ENCODE results near the gene RBL2. TPM values are rescaled to one million over a fixed set of nuclear protein-coding genes. Genes with fewer than 3 reads are reported as not detected.
"Not testable (repeated sequence)": the region's sequence is repeated elsewhere in the genome, so short reads cannot be mapped to it uniquely, and the experiment has no call there.

Gene RBL2
- polyA plus RNA-seq, 1 experiment: 44.6 TPM

GRCh38 chr16:53530741-53531140 lies 96.5 kb downstream of the RBL2 start:
- no peak for TF ChIP-seq CTCF (IDR thresholded peaks at IDR 0.05; ENCODE audit: low read depth, low read length)
- CTCF ChIA-PET: interaction anchor here (0.8 to 1.1 kb wide), 2 partner anchors 14 to 21 kb away, joined by 3 read pairs; no protein-coding TSS in a partner anchor

DNA sequence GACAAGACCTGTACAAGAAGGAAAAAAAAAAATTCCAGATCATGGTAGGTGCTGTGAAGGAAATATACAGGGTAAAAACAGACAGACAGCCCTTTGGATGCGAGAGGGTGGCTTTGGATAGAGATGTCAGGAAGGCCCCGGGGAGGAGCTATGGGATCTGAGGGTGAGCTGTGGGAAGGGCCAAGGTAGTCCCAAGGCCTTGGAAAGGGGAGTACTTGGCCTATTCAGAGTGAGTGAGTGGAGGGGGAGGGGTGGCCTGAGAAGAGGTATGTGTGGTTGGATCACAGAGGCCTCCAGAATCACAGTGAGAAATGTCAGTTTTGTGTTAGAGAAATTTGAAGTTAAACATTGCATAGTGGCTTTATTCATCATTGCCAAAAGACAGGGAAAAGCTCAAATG lies 99.9 kb downstream of the RBL2 start:
- H3K4me3 ChIP-seq (ENCODE audit: low read depth, low read length): no peak overlapping the region
- H3K9me3 ChIP-seq (ENCODE audit: control insufficient read depth, insufficient read depth, low read length): peaks cover 2% of the 10 kb centered on the region; the same call in 1 of the 2 replicates
- no peaks in the 10 kb centered on the region for H3K27me3 ChIP-seq (ENCODE audit: control insufficient read depth, insufficient read depth, low read length)
- ChIA-PET POLR2A (no interaction called here), CTCF (interaction anchor here (3.6 kb wide), 1 partner anchor 16 kb away, joined by 12 read pairs; no protein-coding TSS in a partner anchor)
- no peak overlapping the region for H3K27ac ChIP-seq (ENCODE audit: low read depth, low read length)
- no peak for DNase-seq (ENCODE audit: low read depth, low spot score)
- no peak for TF ChIP-seq CTCF (IDR thresholded peaks at IDR 0.05; ENCODE audit: low read depth, low read length)

More at GRCh38 chr16:53530741-53531140, 96.5 kb downstream of the RBL2 start:
- POLR2A ChIA-PET: no interaction called here
- DNase-seq (ENCODE audit: low read depth, low spot score): no peak
- no peak overlapping the region for H3K4me3 ChIP-seq (ENCODE audit: low read depth, low read length)
- no peak overlapping the region for H3K27ac ChIP-seq (ENCODE audit: low read depth, low read length)
- no peaks in the 10 kb centered on the region; the same call in 1 of the 2 replicates for H3K9me3 ChIP-seq (ENCODE audit: control insufficient read depth, insufficient read depth, low read length)
- H3K27me3 ChIP-seq (ENCODE audit: control insufficient read depth, insufficient read depth, low read length): no peaks in the 10 kb centered on the region

GRCh38 chr16:53537626-53538025 lies 103.4 kb downstream of the RBL2 start:
- Histone ChIP-seq H3K27me3 (ENCODE audit: control insufficient read depth, insufficient read depth, low read length) (no peaks in the 10 kb centered on the region), H3K27ac (ENCODE audit: low read depth, low read length) (no peak overlapping the region), H3K4me3 (ENCODE audit: low read depth, low read length) (no peak overlapping the region), H3K9me3 (ENCODE audit: control insufficient read depth, insufficient read depth, low read length) (peaks cover 2% of the 10 kb centered on the region; the same call in 1 of the 2 replicates)
- POLR2A ChIA-PET: no interaction called here
- CTCF ChIA-PET: interaction anchor here (1.2 kb wide), 1 partner anchor 12 kb away, joined by 4 read pairs; no protein-coding TSS in a partner anchor
- no peak for DNase-seq (ENCODE audit: low read depth, low spot score)
- no peak for TF ChIP-seq CTCF (IDR thresholded peaks at IDR 0.05; ENCODE audit: low read depth, low read length)

DNA sequence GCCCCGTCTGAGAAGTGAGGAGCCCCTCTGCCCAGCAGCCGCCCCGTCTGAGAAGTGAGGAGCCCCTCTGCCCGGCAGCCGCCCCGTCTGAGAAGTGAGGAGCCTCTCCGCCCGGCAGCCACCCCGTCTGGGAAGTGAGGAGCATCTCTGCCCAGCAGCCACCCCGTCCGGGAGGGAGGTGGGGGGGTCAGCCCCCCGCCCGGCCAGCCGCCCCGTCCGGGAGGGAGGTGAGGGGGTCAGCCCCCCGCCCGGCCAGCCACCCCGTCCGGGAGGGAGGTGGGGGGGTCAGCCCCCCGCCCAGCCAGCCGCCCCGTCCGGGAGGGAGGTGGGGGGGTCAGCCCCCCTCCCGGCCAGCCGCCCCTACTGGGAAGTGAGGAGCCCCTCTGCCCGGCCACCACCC lies 105.1 kb downstream of the RBL2 start:
- H3K27me3 ChIP-seq (ENCODE audit: control insufficient read depth, insufficient read depth, low read length); DNase-seq (ENCODE audit: low read depth, low spot score); H3K27ac ChIP-seq (ENCODE audit: low read depth, low read length); H3K9me3 ChIP-seq (ENCODE audit: control insufficient read depth, insufficient read depth, low read length); H3K4me3 ChIP-seq (ENCODE audit: low read depth, low read length); POLR2A ChIA-PET; CTCF ChIA-PET: not testable (repeated sequence)

DNA sequence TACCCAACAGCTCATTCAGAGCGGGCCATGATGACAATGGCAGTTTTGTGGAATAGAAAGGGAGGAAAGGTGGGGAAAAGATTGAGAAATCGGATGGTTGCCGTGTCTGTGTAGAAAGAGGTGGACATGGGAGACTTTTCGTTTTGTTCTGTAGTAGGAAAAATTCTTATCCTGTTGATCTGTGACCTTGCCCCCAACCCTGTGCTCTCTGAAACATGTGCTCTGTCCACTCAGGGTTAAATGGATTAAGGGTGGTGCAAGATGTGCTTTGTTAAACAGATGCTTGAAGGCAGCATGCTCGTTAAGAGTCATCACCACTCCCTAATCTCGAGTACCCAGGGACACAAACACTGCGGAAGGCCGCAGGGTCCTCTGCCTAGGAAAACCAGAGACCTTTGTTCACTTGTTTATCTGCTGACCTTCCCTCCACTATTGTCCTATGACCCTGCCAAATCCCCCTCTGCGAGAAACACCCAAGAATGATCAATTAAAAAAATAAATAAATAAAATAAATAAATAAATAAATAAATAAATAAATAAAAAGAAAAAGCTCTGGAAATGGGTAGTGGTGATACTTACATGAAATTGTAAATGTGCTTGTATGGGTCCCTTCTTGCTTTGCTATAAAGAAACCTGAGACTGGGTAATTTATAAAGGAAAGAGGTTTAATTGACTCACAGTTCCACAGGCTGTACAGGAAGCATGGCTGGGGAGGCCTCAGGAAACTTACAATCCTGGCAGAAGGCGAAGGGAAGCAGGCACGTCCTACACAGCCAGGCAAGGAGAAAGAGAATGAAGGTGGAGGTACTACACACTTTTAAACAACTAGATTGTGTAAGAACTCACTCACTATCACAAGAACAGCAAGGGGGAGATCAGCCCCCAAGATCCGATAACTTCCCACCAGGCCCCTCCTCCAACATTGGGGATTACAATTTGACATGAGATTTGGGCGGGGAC lies 105.8 kb downstream of the RBL2 start:
- CTCF ChIA-PET; POLR2A ChIA-PET; H3K4me3 ChIP-seq (ENCODE audit: low read depth, low read length); DNase-seq (ENCODE audit: low read depth, low spot score); H3K27me3 ChIP-seq (ENCODE audit: control insufficient read depth, insufficient read depth, low read length); H3K27ac ChIP-seq (ENCODE audit: low read depth, low read length); H3K9me3 ChIP-seq (ENCODE audit: control insufficient read depth, insufficient read depth, low read length): not testable (repeated sequence)

Small RNAs within 50 kb of the gene (small RNA-seq; reads per million reads assigned to genes)
- not detected for gene RNU6-1153P (ENCODE audit: insufficient read length, low read depth)

Other genes starting within 250 kb of the RBL2 start
- gene AKTIP, start 68.7 kb downstream of the RBL2 start, polyA plus RNA-seq (2011; rRNA removed): 27.2 and 28.5 TPM in 2 replicates